ENCODE measurements around the gene ATP11B.
"Not testable (repeated sequence)": the region's sequence is repeated elsewhere in the genome, so short reads cannot be mapped to it uniquely, and the experiment has no call there.

ATP11B gene

DNA sequence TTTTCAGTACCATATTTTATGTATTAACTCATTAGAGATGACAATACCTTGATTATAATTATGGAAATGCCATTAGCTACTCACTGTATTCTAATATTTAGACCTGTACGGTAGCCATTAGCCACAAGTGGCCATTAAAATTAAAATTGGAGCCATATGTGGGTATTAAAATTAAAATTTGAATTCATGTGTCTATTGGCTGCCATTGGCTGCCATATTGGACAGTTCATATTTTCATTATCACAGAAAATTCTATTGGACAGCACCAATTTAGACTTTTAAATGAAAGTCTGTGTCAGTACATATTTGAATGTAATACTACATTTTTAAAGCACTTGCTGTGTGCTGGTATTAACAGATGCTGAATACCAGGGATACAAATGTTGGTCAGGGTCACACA, 3.0 kb downstream of the ATP11B start:
- DNase-seq = no peak

- DNase-seq = no peak
Measured at GRCh38 chr3:182797876-182798275, 4.6 kb downstream of the ATP11B start.

DNA sequence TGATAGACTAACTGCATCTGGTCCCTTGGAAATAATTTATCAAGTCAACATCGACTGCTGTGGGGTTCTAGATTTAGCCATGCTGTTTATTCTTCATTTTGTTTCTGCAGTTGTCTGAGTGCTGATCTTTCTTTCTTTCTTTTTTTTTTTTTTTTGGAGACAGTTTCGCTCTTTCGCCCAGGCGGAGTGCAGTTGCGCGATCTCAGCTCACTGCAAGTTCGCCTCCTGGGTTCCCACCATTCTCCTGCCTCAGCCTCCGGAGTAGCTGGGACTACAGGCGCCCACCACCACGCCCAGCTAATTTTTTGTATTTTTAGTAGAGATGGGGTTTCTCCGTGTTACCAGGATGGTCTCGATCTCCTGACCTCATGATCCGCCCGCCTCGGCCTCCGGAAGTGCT, 5.8 kb downstream of the ATP11B start:
- DNase-seq = not testable (repeated sequence)

DNA sequence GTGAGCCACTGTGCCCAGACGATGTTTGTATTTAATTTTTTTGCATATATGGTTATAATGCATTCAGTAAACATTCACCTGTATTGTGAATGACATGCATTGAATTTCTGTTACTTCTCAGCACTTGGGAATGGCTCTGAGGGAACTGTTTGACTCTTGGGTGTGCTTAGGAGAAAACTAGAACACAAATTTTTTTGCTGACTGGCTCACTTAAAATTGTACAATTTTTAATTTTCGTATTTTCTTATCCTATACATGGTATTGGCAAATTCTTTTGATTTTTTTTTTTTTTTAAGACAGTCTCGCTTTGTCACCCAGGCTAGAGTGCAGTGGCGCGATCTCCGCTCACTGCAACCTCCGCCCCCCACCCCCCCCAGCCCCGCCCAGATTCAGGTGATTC, 7.2 kb downstream of the ATP11B start:
- DNase-seq = no peak

- DNase-seq = no peak
Measured at GRCh38 chr3:182802413-182803390, 9.4 kb downstream of the ATP11B start.

DNA sequence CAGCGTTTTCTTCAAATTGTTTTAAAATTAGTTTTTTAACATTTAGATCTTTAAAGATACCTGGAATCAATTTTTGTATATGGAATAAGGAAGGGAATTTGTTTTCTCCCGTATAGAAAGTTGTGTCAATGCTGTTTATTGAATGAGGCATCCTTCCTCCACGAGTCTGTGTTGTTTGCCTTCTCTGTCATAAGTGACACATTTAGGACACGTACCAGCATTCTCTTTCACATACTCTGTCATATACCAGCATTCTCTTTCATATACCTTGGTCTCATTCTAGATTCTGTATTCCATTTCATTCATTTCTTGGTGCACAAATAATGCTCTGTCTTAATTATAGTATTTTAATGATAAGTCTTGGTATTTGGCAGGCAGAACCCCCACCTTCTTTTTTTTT, 10.3 kb downstream of the ATP11B start:
- no peak for DNase-seq

- DNase-seq = no peak
Measured at GRCh38 chr3:182807061-182807460, 13.8 kb downstream of the ATP11B start.

DNA sequence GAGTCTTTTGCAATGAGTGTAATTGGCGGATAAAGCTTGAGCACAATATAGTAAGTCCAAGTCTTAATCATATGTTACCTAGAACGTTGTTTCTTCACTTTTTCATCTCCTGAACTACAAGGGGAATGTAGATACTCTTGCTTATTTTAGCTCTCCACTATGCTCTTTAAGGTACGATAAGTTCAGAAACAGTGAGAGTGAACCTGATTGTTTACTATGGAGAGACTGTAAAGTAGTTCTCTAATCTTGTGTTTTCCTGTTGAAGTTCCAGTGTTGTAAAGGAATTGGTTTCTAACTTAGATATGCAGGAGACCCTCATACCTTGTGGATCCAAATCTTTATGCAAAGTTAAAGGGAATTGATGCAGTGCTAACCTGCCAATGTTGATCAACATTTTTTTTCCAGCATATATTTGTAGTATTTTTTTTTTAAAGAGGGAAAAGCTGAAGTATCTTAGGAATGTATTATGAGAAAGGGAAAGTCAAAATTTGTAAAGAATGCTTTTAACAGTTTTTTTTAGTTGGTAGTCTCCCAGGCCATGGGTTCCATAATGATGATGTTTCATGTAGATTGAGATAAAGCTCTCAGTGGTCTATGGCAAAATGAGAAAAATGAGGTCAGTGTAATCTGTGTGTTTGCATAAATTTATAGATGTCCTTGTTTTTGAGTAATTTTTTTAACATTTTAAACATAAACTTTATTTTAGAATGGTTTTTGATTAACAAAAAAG, 14.9 kb downstream of the ATP11B start:
- DNase-seq = no peak

DNA sequence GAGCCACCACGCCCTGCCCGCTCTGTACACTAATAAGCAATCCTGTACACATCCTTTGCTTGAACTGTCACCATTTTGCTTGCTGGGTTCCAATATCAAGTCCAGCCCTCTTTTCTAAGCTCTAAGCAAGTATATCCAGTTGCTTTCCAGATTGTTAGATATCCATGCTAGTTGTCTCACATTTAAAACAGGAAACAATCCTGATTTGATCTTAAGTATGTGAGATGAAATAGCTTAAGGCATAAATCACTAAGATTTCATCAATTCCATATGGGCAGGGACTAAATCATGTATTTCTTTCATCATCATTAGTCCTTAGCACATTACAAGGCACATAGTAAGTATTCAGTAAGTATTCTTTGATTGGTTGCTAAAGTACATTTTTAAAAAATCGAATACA, 16.2 kb downstream of the ATP11B start:
- DNase-seq = no peak

DNA sequence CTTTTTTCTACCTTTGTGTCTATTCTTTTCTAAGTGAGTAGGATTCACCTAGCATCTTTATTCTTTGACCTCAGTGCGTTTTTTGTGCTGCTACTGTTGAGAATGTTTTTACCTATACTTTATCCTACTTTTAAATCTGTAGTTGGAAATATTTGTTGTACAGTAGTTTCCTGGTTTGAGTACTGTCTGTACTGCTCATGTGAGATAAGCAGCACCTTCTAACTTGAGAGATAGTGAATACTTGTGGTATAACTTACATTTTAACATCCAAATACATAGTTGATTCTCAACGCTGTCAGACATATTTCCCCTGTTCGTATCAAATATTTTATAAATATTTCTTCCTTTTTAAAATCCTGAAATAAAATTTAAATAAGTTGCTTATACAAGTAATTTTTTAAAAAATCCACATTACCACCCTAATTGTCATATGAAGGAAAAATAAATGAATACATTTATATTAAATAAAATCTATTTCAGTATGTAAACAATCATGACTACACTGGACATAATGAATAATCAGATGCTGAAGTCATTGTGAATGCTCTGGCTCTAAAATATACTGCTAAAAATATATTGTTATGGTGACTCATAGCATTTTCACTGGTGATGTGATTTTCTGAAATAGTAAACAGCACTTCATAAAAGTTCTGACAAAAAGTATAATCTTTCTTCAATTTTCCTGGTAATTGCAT, 17.4 kb downstream of the ATP11B start:
- DNase-seq = no peak

- no peak for DNase-seq
Measured at GRCh38 chr3:182811269-182811596, 17.9 kb downstream of the ATP11B start.

- no peak for DNase-seq
Measured at GRCh38 chr3:182812123-182812522, 18.8 kb downstream of the ATP11B start.

DNA sequence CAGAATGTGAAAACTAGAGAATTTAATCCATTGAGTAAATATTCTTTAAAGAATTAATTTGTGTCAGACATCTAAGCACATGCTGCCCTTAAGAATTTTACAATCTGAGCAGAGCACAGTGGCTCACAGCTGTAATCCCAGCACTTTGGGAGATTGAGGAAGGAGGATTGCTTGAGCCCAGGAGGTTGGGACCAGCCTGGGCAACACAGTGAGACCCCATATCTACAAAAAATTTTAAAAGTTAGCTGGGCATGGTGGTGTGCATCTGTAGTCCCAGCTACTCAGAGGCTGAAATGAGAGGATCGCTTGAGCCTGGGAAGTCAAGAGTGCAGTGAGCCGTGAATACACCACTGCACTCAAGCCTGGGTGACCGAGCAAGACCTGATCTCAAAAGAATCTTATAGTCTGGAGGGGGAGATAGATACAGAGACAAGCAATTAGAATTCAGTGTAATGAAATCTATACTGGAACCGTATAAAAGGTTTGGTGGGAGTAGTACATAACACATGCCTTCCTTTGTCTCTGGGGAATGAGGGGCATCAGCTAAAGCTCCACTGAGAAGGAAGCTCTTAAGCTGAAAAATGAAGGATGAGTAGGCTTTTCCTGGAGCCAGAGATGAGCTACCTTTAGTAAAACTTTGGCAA, 21.2 kb downstream of the ATP11B start:
- DNase-seq = no peak

DNA sequence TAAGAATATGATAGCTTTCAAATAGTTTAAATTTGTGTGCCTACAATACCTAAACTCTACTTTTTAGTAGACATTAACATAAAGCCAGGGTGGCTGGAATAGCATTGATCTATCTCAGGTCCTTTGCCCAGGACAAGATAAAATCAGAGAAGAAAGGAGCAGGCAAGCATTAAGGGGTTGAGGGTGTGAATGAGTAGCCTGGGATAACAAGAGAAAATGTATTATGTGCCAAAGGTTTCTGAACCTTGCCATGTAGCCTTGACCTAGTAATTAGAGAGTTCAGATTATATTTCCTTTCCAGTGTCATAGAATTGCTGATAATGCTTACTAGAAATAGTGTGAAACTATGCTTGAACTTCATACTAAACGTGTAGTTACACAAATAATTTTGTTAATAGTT, 22.9 kb downstream of the ATP11B start:
- DNase-seq = no peak

- no peak for DNase-seq
Measured at GRCh38 chr3:182818296-182818978, 25.1 kb downstream of the ATP11B start.

GRCh38 chr3:182821221-182821981, 28.1 kb downstream of the ATP11B start:
- DNase-seq = no peak

- DNase-seq = not testable (repeated sequence)
Measured at GRCh38 chr3:182822260-182822659, 29.0 kb downstream of the ATP11B start.

DNA sequence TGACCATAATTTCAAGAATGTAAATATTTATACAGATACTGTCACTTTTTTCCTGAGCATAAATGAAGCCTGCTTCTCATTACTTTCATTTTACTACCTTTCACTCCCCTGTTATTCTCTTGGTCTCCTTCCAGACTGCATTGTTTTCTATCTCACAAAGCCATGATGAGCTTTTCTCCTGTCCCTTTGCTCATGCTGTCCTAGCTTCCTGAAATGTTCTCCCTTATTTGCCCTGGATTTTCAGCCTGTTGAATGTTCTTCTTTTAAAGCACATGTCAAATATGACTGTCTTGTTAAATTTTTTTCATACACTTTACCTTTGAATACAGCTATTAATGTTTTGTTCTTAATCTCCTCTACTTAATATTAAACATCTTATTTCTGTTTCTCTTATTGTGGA, 31.7 kb downstream of the ATP11B start:
- DNase-seq = no peak

DNA sequence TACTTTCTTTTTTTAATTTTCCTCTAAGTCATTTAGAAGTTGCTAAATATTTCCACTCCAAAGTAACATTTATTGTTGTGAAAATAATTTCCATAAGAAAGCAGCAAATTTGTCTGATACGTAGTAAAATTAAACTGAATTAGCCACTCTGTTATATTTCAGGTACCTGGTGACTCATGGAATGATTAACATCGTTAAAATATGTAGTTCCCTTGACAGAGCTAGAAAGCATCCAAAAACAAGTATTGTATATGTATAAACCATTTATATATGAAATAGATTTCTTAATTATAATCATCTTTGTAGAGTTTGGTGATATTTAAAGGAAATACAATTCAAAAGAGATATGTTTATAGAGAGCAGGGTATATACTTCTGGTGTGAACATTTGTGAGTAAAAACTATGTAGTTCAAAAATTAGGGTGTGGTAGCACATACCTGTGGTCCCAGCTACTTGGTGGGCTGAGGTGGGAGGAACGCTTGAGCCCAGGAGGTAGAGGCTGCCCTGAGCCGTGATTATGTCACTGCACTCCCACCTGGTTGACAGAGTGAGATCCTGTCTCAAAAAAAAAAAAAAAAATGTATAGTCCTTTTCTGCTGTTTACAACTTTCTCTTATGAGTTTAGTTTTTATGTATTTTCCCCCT, 36.6 kb downstream of the ATP11B start:
- DNase-seq = no peak

- DNase-seq = no peak
Measured at GRCh38 chr3:182837855-182838454, 44.7 kb downstream of the ATP11B start.

GRCh38 chr3:182843478-182843877, 50.2 kb downstream of the ATP11B start:
- DNase-seq = no peak
